Progenitor cell of endocrine pancreas (in vitro differentiated cells): ENCODE results near the gene CDY2B. TPM values are rescaled to one million over a fixed set of nuclear protein-coding genes. Genes with fewer than 3 reads are reported as not detected.
"Not testable (repeated sequence)": the region's sequence is repeated elsewhere in the genome, so short reads cannot be mapped to it uniquely, and the experiment has no call there.

ENCODE experiments used
- DNase-seq: peaks from one replicate; pipeline ENCODE4 v3.0.0; 2021; ENCODE audit warnings: low spot score; ENCODE audit not compliant: unreplicated experiment
- H3K27ac Mint-ChIP-seq: 2 replicates; pipeline ENCODE4 v1.8.0; 2021; ENCODE audit warnings: mild to moderate bottlenecking, moderate library complexity, mixed read lengths
- H3K27me3 Mint-ChIP-seq: 2 replicates; pipeline ENCODE4 v1.8.0; 2021; ENCODE audit warnings: mixed read lengths
- H3K36me3 Mint-ChIP-seq: 2 replicates; pipeline ENCODE4 v1.8.0; 2022; ENCODE audit warnings: mixed read lengths; ENCODE audit not compliant: insufficient read depth
- H3K4me1 Mint-ChIP-seq: 2 replicates; pipeline ENCODE4 v1.8.0; 2021; ENCODE audit warnings: low read depth, mixed read lengths
- H3K4me3 Mint-ChIP-seq: 2 replicates; pipeline ENCODE4 v1.8.0; 2021; ENCODE audit warnings: low read depth, mild to moderate bottlenecking, moderate library complexity, mixed read lengths
- H3K9me3 Mint-ChIP-seq: 2 replicates; pipeline ENCODE4 v1.8.0; 2021; ENCODE audit warnings: low read depth, mixed read lengths
- total RNA-seq: library from RNA; stranded (reverse); gene quantifications from 2 replicates; pipeline ENCODE4 v1.2.1, GENCODE V29; 2021

The CDY2B gene
- total RNA-seq, 1 donor from 2014 or later, result not detected

DNA sequence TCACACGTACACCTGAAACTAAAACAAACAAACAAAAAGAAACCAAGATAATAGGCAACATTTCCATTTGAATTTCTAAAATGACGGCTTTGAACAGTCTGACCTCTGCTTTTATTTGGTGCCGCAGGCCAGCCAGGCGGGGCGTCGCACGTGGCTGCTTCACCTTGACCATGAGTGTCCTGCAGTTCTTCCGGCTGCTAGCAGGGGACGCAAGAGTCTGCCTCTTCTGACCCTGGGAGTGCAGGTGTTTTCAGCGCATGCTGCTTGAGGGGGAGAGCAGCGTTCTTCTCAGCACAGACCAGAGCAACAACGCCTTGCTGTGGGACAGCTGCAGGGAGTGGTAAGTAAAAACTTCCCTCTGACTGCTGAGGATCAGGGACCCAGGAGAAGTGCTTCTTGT, 47.9 kb downstream of the CDY2B start:
- not testable (repeated sequence) for H3K4me3 Mint-ChIP-seq, H3K4me1 Mint-ChIP-seq, H3K27me3 Mint-ChIP-seq, H3K36me3 Mint-ChIP-seq, DNase-seq, H3K27ac Mint-ChIP-seq, H3K9me3 Mint-ChIP-seq

Other genes with a start within 250 kb of the CDY2B start
- not detected in 2 replicates for gene CDY2A, start 145.6 kb upstream of the CDY2B start, total RNA-seq